HepG2 (cell line): Measurements from ENCODE around the gene ALDH2. TPM values are rescaled to one million over a fixed set of nuclear protein-coding genes. Genes with fewer than 3 reads are reported as not detected.

Source experiments
- CAMTA2 ChIP-seq: sonication (generic); formaldehyde crosslinking; IDR thresholded peaks from 2 replicates; pipeline ENCODE4 v1.4.0; 2020; ENCODE audit warnings: mild to moderate bottlenecking, missing genetic modification reagents, borderline replicate concordance
- CEBPG ChIP-seq: IDR thresholded peaks from 2 replicates; pipeline ENCODE4 v1.6.1; 2016
- CENPX ChIP-seq: sonication (generic); formaldehyde crosslinking; IDR thresholded peaks from 2 replicates; pipeline ENCODE4 v1.9.0; 2021; ENCODE audit warnings: mild to moderate bottlenecking, missing genetic modification reagents, moderate library complexity
- CREB3 ChIP-seq: sonication (generic); formaldehyde crosslinking; IDR thresholded peaks from 2 replicates; pipeline ENCODE4 v1.5.0; 2020; ENCODE audit warnings: missing genetic modification reagents
- FOSL1 ChIP-seq: sonication (generic); formaldehyde crosslinking; IDR thresholded peaks from 2 replicates; pipeline ENCODE4 v1.9.0; 2021; ENCODE audit warnings: missing genetic modification reagents, borderline replicate concordance
- HDAC2 ChIP-seq: sonication (generic); formaldehyde crosslinking; IDR thresholded peaks from 2 replicates; pipeline ENCODE4 v1.4.0; 2020; ENCODE audit warnings: missing genetic modification reagents
- HDAC6 ChIP-seq: fragments of 200-600 bp; sonication (generic); IDR thresholded peaks from 2 replicates; pipeline ENCODE4 v1.7.0; 2017; ENCODE audit warnings: mild to moderate bottlenecking, antibody characterized with exemption, low read length, low read depth
- HNRNPH1 ChIP-seq: fragments of 200-400 bp; formaldehyde crosslinking; optimal IDR thresholded peaks from 2 replicates; pipeline ENCODE3; 2017; ENCODE audit warnings: mild to moderate bottlenecking, low read depth, low read length
- MBNL3 ChIP-seq: fragments of 250-450 bp; sonication (Bioruptor Pico); conservative IDR thresholded peaks from 2 replicates; pipeline ENCODE4 v1.8.0; 2022; ENCODE audit warnings: mild to moderate bottlenecking, inconsistent platforms
- NFKB2 ChIP-seq: sonication (generic); formaldehyde crosslinking; IDR thresholded peaks from 2 replicates; pipeline ENCODE4 v1.4.0; 2020; ENCODE audit warnings: missing genetic modification reagents, borderline replicate concordance
- PATZ1 ChIP-seq: sonication (generic); formaldehyde crosslinking; IDR thresholded peaks from 2 replicates; pipeline ENCODE4 v1.4.0; 2020; ENCODE audit warnings: missing genetic modification reagents
- PPARG ChIP-seq: conservative IDR thresholded peaks from 2 replicates; pipeline ENCODE4 v1.6.1; 2016; ENCODE audit warnings: missing biosample characterization, missing genetic modification reagents
- SNAPC5 ChIP-seq: sonication (generic); formaldehyde crosslinking; IDR thresholded peaks from 2 replicates; pipeline ENCODE4 v1.8.1; 2023; ENCODE audit warnings: mild to moderate bottlenecking, missing genetic modification reagents, borderline replicate concordance
- SP140L ChIP-seq: sonication (generic); formaldehyde crosslinking; IDR thresholded peaks from 2 replicates; pipeline ENCODE4 v1.4.0; 2020; ENCODE audit warnings: missing genetic modification reagents, borderline replicate concordance
- TOE1 ChIP-seq: sonication (generic); formaldehyde crosslinking; IDR thresholded peaks from 2 replicates; pipeline ENCODE4 v1.4.0; 2020; ENCODE audit warnings: mild to moderate bottlenecking, missing genetic modification reagents
- YEATS2 ChIP-seq: sonication (generic); formaldehyde crosslinking; IDR thresholded peaks from 2 replicates; pipeline ENCODE4 v1.4.0; 2020; ENCODE audit warnings: missing genetic modification reagents, borderline replicate concordance
- ZBTB3 ChIP-seq: sonication (generic); formaldehyde crosslinking; IDR thresholded peaks from 2 replicates; pipeline ENCODE4 v1.4.0; 2020; ENCODE audit warnings: low read depth, mild to moderate bottlenecking, moderate library complexity, missing genetic modification reagents, borderline replicate concordance
- ZBTB42 ChIP-seq: sonication (generic); formaldehyde crosslinking; IDR thresholded peaks from 2 replicates; pipeline ENCODE4 v1.5.0; 2020; ENCODE audit warnings: mild to moderate bottlenecking, missing genetic modification reagents
- ZC3H13 ChIP-seq: sonication (generic); formaldehyde crosslinking; IDR thresholded peaks from 2 replicates; pipeline ENCODE4 v1.8.1; 2023; ENCODE audit warnings: mild to moderate bottlenecking, missing genetic modification reagents, moderate library complexity
- ZGPAT ChIP-seq: IDR thresholded peaks from 2 replicates; pipeline ENCODE4 v1.6.1; 2016; ENCODE audit warnings: mild to moderate bottlenecking
- ZKSCAN8 ChIP-seq: IDR thresholded peaks from 2 replicates; pipeline ENCODE4 v1.6.1; 2016; ENCODE audit warnings: borderline replicate concordance, missing genetic modification reagents, missing compliant biosample characterization
- ZNF264 ChIP-seq: sonication (generic); formaldehyde crosslinking; IDR thresholded peaks from 2 replicates; pipeline ENCODE4 v1.4.0; 2020; ENCODE audit warnings: missing genetic modification reagents
- ZNF44 ChIP-seq: sonication (generic); formaldehyde crosslinking; IDR thresholded peaks from 2 replicates; pipeline ENCODE4 v1.5.1; 2020; ENCODE audit warnings: mild to moderate bottlenecking, missing genetic modification reagents
- ZNF652 ChIP-seq: IDR thresholded peaks from 2 replicates; pipeline ENCODE4 v1.6.1; 2016; ENCODE audit warnings: low read depth, borderline replicate concordance
- ZNF788 ChIP-seq: sonication (generic); formaldehyde crosslinking; IDR thresholded peaks from 2 replicates; pipeline ENCODE4 v1.5.0; 2020; ENCODE audit warnings: mild to moderate bottlenecking, missing genetic modification reagents, borderline replicate concordance
- ZNF850 ChIP-seq: sonication (generic); formaldehyde crosslinking; conservative IDR thresholded peaks from 2 replicates; pipeline ENCODE4 v1.9.0; 2021; ENCODE audit warnings: mild to moderate bottlenecking, missing genetic modification reagents
- ZSCAN12 ChIP-seq: sonication (generic); formaldehyde crosslinking; IDR thresholded peaks from 2 replicates; pipeline ENCODE4 v1.9.0; 2021; ENCODE audit warnings: mild to moderate bottlenecking, missing genetic modification reagents
- polyA plus RNA-seq, 8 experiments: library from polyadenylated mRNA; depleted of rRNA in 3 of 8; stranded (reverse) in 7 of 8; unstranded in 1 of 8; fragments of >200 nt; fragmentation: Illumina TruSeq in 4 of 8; extraction: Trizol in 4 of 8; gene quantifications; 2 replicates each; pipeline versions ENCODE4 v1.2.1 to v1.2.3, GENCODE V29; 2011 to 2016; ENCODE audit warnings: low read depth in 4 of 8, missing spikeins in 1 of 8, mixed read lengths in 1 of 8; ENCODE audit not compliant: insufficient read depth in 1 of 8
- total RNA-seq, 5 experiments: library from RNA; depleted of rRNA; stranded (reverse); fragments of >200 nt; fragmentation: Illumina TruSeq; extraction: Trizol; gene quantifications; 2 replicates each; pipeline ENCODE4 v1.2.3, GENCODE V29; 2016; ENCODE audit warnings: low read depth in 1 of 5

The ALDH2 gene
- total and polyA plus RNA-seq, 2 of the 13 experiments (the other 11 are each of a cell fraction or from before 2014, with no cell fraction given): 78.8 to 103 TPM

- TF ChIP-seq HDAC6: no peak
- peak; percentile 34; the same call in 1 of the 2 replicates for TF ChIP-seq YEATS2 (CRISPR knock-in tag)
- TF ChIP-seq ZNF44 (CRISPR knock-in tag): no peak
- peak; percentile 78 for TF ChIP-seq PATZ1 (CRISPR knock-in tag)
- no peak for TF ChIP-seq ZC3H13
- TF ChIP-seq ZNF850 (CRISPR knock-in tag): no peak
- no peak for TF ChIP-seq ZNF264 (CRISPR knock-in tag)
- no peak for TF ChIP-seq CAMTA2 (CRISPR knock-in tag)
- TF ChIP-seq SNAPC5 (CRISPR knock-in tag): no peak
- TF ChIP-seq HDAC2 (CRISPR knock-in tag): peak; percentile 47; the same call in 1 of the 2 replicates
- TF ChIP-seq FOSL1 (CRISPR knock-in tag): no peak
- no peak for TF ChIP-seq MBNL3 (CRISPR knock-in tag)
- no peak for TF ChIP-seq ZBTB42
- no peak for TF ChIP-seq ZBTB3 (CRISPR knock-in tag)
- TF ChIP-seq NFKB2 (CRISPR knock-in tag): no peak
- TF ChIP-seq ZSCAN12 (CRISPR knock-in tag): no peak
- no peak for TF ChIP-seq TOE1
- TF ChIP-seq HNRNPH1: no peak
- TF ChIP-seq SP140L (CRISPR knock-in tag): no peak
- peak; percentile 49; the same call in 1 of the 2 replicates for TF ChIP-seq CEBPG (CRISPR knock-in tag)
- no peak for TF ChIP-seq CREB3 (CRISPR knock-in tag)
- TF ChIP-seq ZKSCAN8: 0 out of 2 replicates have a peak, but pooled peaks have one; percentile 42
- TF ChIP-seq PPARG: 0 out of 2 replicates have a peak, but pooled peaks have one; percentile 35
- TF ChIP-seq ZNF652: no peak
- TF ChIP-seq CENPX (CRISPR knock-in tag): no peak
- TF ChIP-seq ZNF788 (CRISPR knock-in tag): no peak; the same call in 1 of the 2 replicates
- TF ChIP-seq ZGPAT: peak; percentile 51
These were observed 8.8 kb downstream of the ALDH2 start (continued) for GRCh38 chr12:111775205-111776193.
